ENCODE results near the gene BECN2. TPM values are rescaled to one million over a fixed set of nuclear protein-coding genes. Genes with fewer than 3 reads are reported as not detected.

Gene BECN2
- total RNA-seq, 1 experiment from 2014 or later = not detected

GRCh38 chr1:241963722-241964121 is 6.2 kb downstream of the BECN2 start:
- Histone ChIP-seq H3K4me3 (ENCODE audit: low read length) (no peak overlapping the region), H3K9me3 (ENCODE audit: low read length) (no peaks in the 10 kb centered on the region), H3K9ac (ENCODE audit: low read length) (no peak overlapping the region), H4K20me1 (ENCODE audit: insufficient read depth, low read depth, low read length) (no peaks in the 10 kb centered on the region), H2AFZ (ENCODE audit: low read length) (no peak overlapping the region), H3K36me3 (ENCODE audit: insufficient read depth, low read length) (no peaks in the 10 kb centered on the region), H3K79me2 (ENCODE audit: low read length) (no peaks in the 10 kb centered on the region), H3K27ac (ENCODE audit: low read length) (no peak overlapping the region), H3K4me1 (ENCODE audit: low read length) (no peaks in the 10 kb centered on the region), H3K9me2 (replicated peaks; ENCODE audit: insufficient read depth, low read length) (no peaks in the 10 kb centered on the region), H3K4me2 (ENCODE audit: low read depth, low read length, poor library complexity, severe bottlenecking) (no peak overlapping the region), H3K27me3 (ENCODE audit: low read length) (no peaks in the 10 kb centered on the region)
- no peak for DNase-seq

GRCh38 chr1:241964550-241965282 is 7.1 kb downstream of the BECN2 start:
- Histone ChIP-seq H3K9ac (ENCODE audit: low read length) (no peak overlapping the region), H3K79me2 (ENCODE audit: low read length) (no peaks in the 10 kb centered on the region), H4K20me1 (ENCODE audit: insufficient read depth, low read depth, low read length) (no peaks in the 10 kb centered on the region), H3K9me2 (replicated peaks; ENCODE audit: insufficient read depth, low read length) (no peaks in the 10 kb centered on the region), H3K27me3 (ENCODE audit: low read length) (no peaks in the 10 kb centered on the region), H2AFZ (ENCODE audit: low read length) (no peak overlapping the region), H3K36me3 (ENCODE audit: insufficient read depth, low read length) (no peaks in the 10 kb centered on the region), H3K4me1 (ENCODE audit: low read length) (no peaks in the 10 kb centered on the region), H3K27ac (ENCODE audit: low read length) (no peak overlapping the region), H3K4me2 (ENCODE audit: low read depth, low read length, poor library complexity, severe bottlenecking) (no peak overlapping the region), H3K4me3 (ENCODE audit: low read length) (no peak overlapping the region), H3K9me3 (ENCODE audit: low read length) (no peaks in the 10 kb centered on the region)
- DNase-seq = no peak

- Histone ChIP-seq H3K4me1 (ENCODE audit: low read length) (no peaks in the 10 kb centered on the region), H3K36me3 (ENCODE audit: insufficient read depth, low read length) (no peaks in the 10 kb centered on the region)
- DNase-seq = no peak
These were observed 11.0 kb downstream of the BECN2 start for GRCh38 chr1:241968611-241969010.

GRCh38 chr1:241972703-241973369 is 15.3 kb downstream of the BECN2 start:
- H3K4me3 ChIP-seq (ENCODE audit: low read length) = no peak overlapping the region

More at GRCh38 chr1:241968611-241969010, 11.0 kb downstream of the BECN2 start:
- Histone ChIP-seq H3K4me2 (ENCODE audit: low read depth, low read length, poor library complexity, severe bottlenecking) (no peak overlapping the region), H3K79me2 (ENCODE audit: low read length) (no peaks in the 10 kb centered on the region), H3K9me3 (ENCODE audit: low read length) (no peaks in the 10 kb centered on the region), H4K20me1 (ENCODE audit: insufficient read depth, low read depth, low read length) (no peaks in the 10 kb centered on the region), H3K27me3 (ENCODE audit: low read length) (no peaks in the 10 kb centered on the region), H2AFZ (ENCODE audit: low read length) (no peak overlapping the region), H3K4me3 (ENCODE audit: low read length) (no peak overlapping the region), H3K27ac (ENCODE audit: low read length) (no peak overlapping the region), H3K9me2 (replicated peaks; ENCODE audit: insufficient read depth, low read length) (no peaks in the 10 kb centered on the region), H3K9ac (ENCODE audit: low read length) (no peak overlapping the region)

GRCh38 chr1:241976229-241976628 is 18.7 kb downstream of the BECN2 start:
- Histone ChIP-seq H3K4me1 (ENCODE audit: low read length) (no peaks in the 10 kb centered on the region), H2AFZ (ENCODE audit: low read length) (no peak overlapping the region), H3K27ac (ENCODE audit: low read length) (no peak overlapping the region), H3K9me2 (replicated peaks; ENCODE audit: insufficient read depth, low read length) (no peaks in the 10 kb centered on the region), H3K27me3 (ENCODE audit: low read length) (no peaks in the 10 kb centered on the region), H3K9me3 (ENCODE audit: low read length) (no peaks in the 10 kb centered on the region), H3K4me2 (ENCODE audit: low read depth, low read length, poor library complexity, severe bottlenecking) (no peak overlapping the region), H3K79me2 (ENCODE audit: low read length) (no peaks in the 10 kb centered on the region), H4K20me1 (ENCODE audit: insufficient read depth, low read depth, low read length) (no peaks in the 10 kb centered on the region), H3K36me3 (ENCODE audit: insufficient read depth, low read length) (no peaks in the 10 kb centered on the region), H3K4me3 (ENCODE audit: low read length) (no peak overlapping the region), H3K9ac (ENCODE audit: low read length) (no peak overlapping the region)
- no peak for DNase-seq

More at GRCh38 chr1:241972703-241973369, 15.3 kb downstream of the BECN2 start:
- Histone ChIP-seq H3K36me3 (ENCODE audit: insufficient read depth, low read length) (no peaks in the 10 kb centered on the region), H3K9me2 (replicated peaks; ENCODE audit: insufficient read depth, low read length) (no peaks in the 10 kb centered on the region), H3K4me1 (ENCODE audit: low read length) (no peaks in the 10 kb centered on the region), H3K9me3 (ENCODE audit: low read length) (no peaks in the 10 kb centered on the region), H3K9ac (ENCODE audit: low read length) (no peak overlapping the region), H2AFZ (ENCODE audit: low read length) (no peak overlapping the region; the same call in 1 of the 2 replicates), H3K4me2 (ENCODE audit: low read depth, low read length, poor library complexity, severe bottlenecking) (no peak overlapping the region), H3K27ac (ENCODE audit: low read length) (no peak overlapping the region), H3K27me3 (ENCODE audit: low read length) (no peaks in the 10 kb centered on the region), H3K79me2 (ENCODE audit: low read length) (no peaks in the 10 kb centered on the region), H4K20me1 (ENCODE audit: insufficient read depth, low read depth, low read length) (no peaks in the 10 kb centered on the region)
- DNase-seq = no peak

- Histone ChIP-seq H3K4me1 (ENCODE audit: low read length) (no peaks in the 10 kb centered on the region), H3K27me3 (ENCODE audit: low read length) (no peaks in the 10 kb centered on the region), H3K4me3 (ENCODE audit: low read length) (no peak overlapping the region), H2AFZ (ENCODE audit: low read length) (no peak overlapping the region), H3K9me3 (ENCODE audit: low read length) (no peaks in the 10 kb centered on the region), H3K27ac (ENCODE audit: low read length) (no peak overlapping the region), H4K20me1 (ENCODE audit: insufficient read depth, low read depth, low read length) (no peaks in the 10 kb centered on the region), H3K9me2 (replicated peaks; ENCODE audit: insufficient read depth, low read length) (no peaks in the 10 kb centered on the region), H3K4me2 (ENCODE audit: low read depth, low read length, poor library complexity, severe bottlenecking) (no peak overlapping the region), H3K36me3 (ENCODE audit: insufficient read depth, low read length) (no peaks in the 10 kb centered on the region), H3K79me2 (ENCODE audit: low read length) (no peaks in the 10 kb centered on the region), H3K9ac (ENCODE audit: low read length) (no peak overlapping the region)
- no peak for DNase-seq
These were observed 21.5 kb downstream of the BECN2 start for GRCh38 chr1:241979071-241979470.

- no peak overlapping the region for H3K4me3 ChIP-seq (ENCODE audit: low read length)
- no peaks in the 10 kb centered on the region for H3K9me3 ChIP-seq (ENCODE audit: low read length)
- no peak overlapping the region for H2AFZ ChIP-seq (ENCODE audit: low read length)
- H3K27me3 ChIP-seq (ENCODE audit: low read length) = no peaks in the 10 kb centered on the region
- H3K4me2 ChIP-seq (ENCODE audit: low read depth, low read length, poor library complexity, severe bottlenecking) = no peak overlapping the region
- H3K9me2 ChIP-seq (replicated peaks; ENCODE audit: insufficient read depth, low read length) = no peaks in the 10 kb centered on the region
- no peaks in the 10 kb centered on the region for H4K20me1 ChIP-seq (ENCODE audit: insufficient read depth, low read depth, low read length)
- no peaks in the 10 kb centered on the region for H3K79me2 ChIP-seq (ENCODE audit: low read length)
- no peak overlapping the region for H3K9ac ChIP-seq (ENCODE audit: low read length)
- H3K36me3 ChIP-seq (ENCODE audit: insufficient read depth, low read length) = no peaks in the 10 kb centered on the region
- H3K27ac ChIP-seq (ENCODE audit: low read length) = no peak overlapping the region
- DNase-seq = no peak
- no peaks in the 10 kb centered on the region for H3K4me1 ChIP-seq (ENCODE audit: low read length)
These were observed 22.4 kb downstream of the BECN2 start for GRCh38 chr1:241979926-241980325.

GRCh38 chr1:241985787-241986186 is 28.2 kb downstream of the BECN2 start:
- H3K4me3 ChIP-seq (ENCODE audit: low read length) = no peak overlapping the region
- H3K4me1 ChIP-seq (ENCODE audit: low read length) = no peaks in the 10 kb centered on the region
- no peaks in the 10 kb centered on the region for H3K27me3 ChIP-seq (ENCODE audit: low read length)
- H3K27ac ChIP-seq (ENCODE audit: low read length) = no peak overlapping the region
- H3K36me3 ChIP-seq (ENCODE audit: insufficient read depth, low read length) = no peaks in the 10 kb centered on the region
- no peaks in the 10 kb centered on the region for H3K9me3 ChIP-seq (ENCODE audit: low read length)
- DNase-seq = peak; percentile 75
- H3K79me2 ChIP-seq (ENCODE audit: low read length) = no peaks in the 10 kb centered on the region
- no peaks in the 10 kb centered on the region for H4K20me1 ChIP-seq (ENCODE audit: insufficient read depth, low read depth, low read length)
- no peak overlapping the region for H3K9ac ChIP-seq (ENCODE audit: low read length)
- no peaks in the 10 kb centered on the region for H3K9me2 ChIP-seq (replicated peaks; ENCODE audit: insufficient read depth, low read length)
- no peak overlapping the region for H2AFZ ChIP-seq (ENCODE audit: low read length)
- no peak overlapping the region for H3K4me2 ChIP-seq (ENCODE audit: low read depth, low read length, poor library complexity, severe bottlenecking)

Data from Karpas-422 (cell line).